Measurements from ENCODE around the gene CTNNA3. TPM values are rescaled to one million over a fixed set of nuclear protein-coding genes. Genes with fewer than 3 reads are reported as not detected.

Gene CTNNA3
- total and polyA plus RNA-seq, 2 donors (not counting 3 experiments of a cell fraction or from before 2014, with no cell fraction given), result not detected

DNA sequence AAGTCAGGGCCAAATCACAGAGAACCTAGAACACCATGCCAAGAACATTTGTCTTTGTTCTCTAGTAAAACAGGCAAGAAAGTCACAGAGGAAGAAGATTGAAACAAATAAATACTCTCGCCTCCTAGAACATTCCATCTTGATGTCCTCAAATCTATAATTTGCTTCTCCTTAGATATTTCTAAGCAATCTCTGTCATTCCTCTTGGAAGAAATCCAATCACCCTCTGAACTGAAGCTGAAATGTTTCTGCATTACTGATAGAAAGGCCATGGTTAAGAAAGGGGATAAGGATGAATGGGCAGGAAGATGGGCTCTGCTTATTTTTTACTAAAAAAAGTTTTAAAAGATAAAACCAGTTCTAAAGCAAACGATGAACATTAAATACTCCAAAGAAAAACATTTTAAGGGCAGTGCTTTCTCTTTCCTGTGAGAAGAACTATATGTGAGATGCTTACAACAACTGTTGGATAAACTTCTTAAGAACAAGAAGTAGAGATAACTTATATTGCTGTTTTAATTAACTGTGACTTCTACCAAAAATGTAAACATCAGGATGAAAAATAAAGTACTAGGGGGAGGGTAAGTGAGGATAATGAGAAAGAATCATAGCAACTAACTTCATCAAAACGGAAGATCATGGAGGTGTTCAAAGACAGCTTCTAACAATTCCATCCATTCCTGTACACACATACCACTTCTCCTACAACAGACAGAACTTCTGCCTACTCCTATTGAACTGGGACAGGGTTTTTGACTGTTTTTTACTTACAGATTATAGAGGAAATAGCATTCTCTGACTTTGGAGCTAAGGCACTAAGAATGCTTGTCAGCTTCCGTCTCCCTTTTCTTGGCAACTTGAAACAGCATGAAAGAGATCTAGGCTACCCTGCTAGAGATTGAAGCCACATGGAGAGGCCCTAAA, 923.2 kb downstream of the CTNNA3 start:
- intact Hi-C loops (cut with micrococcal nuclease) (no loop called here), dilution Hi-C loops (cut with MboI; ENCODE audit: extremely low pct_ligation_motif_present, low sequenced_read_pairs) (no loop called here)
- ChIA-PET CTCF (no interaction called here), POLR2A (no interaction called here)
- Histone ChIP-seq H3K27ac (ENCODE audit: insufficient read depth, low read depth, low read length) (no peak overlapping the region), H3K4me1 (ENCODE audit: control insufficient read depth, extremely low read depth, insufficient read depth, low read length) (no peaks in the 10 kb centered on the region), H3K9me3 (replicated peaks; ENCODE audit: control insufficient read depth, insufficient read depth, low read length) (no peaks in the 10 kb centered on the region), H3K4me3 (replicated peaks in 1 of 3; ENCODE audit: insufficient read depth in 1 of 3, low read depth in 1 of 3, low read length in 3 of 3) (no peak overlapping the region), H3K4me2 (ENCODE audit: insufficient read depth, low read length) (no peak overlapping the region), H4K20me1 (replicated peaks; ENCODE audit: control insufficient read depth, extremely low read depth, insufficient read depth, low read length) (no peaks in the 10 kb centered on the region), H3K36me3 (ENCODE audit: control insufficient read depth in 2 of 2, extremely low read depth in 1 of 2, insufficient read depth in 2 of 2, low read length in 2 of 2) (no peaks in the 10 kb centered on the region), H2AFZ (ENCODE audit: low read depth, low read length) (no peak overlapping the region), H3K9ac (replicated peaks; ENCODE audit: extremely low read depth, insufficient read depth, low read length) (no peak overlapping the region), H3K79me2 (ENCODE audit: control insufficient read depth, insufficient read depth, low read length) (no peaks in the 10 kb centered on the region), H3K9me1 (replicated peaks; ENCODE audit: control insufficient read depth, extremely low read depth, insufficient read depth, low read length) (no peaks in the 10 kb centered on the region), H3K27me3 (ENCODE audit: control insufficient read depth in 2 of 2, insufficient read depth in 2 of 2, low read length in 2 of 2) (no peaks in the 10 kb centered on the region)
- DNase-seq (ENCODE audit: low read depth, low spot score), result no peak
- no peak for TF ChIP-seq GATA2 (IDR thresholded peaks at IDR 0.05; ENCODE audit: insufficient read depth, insufficient read length, low read depth, low read length)
- no peak for TF ChIP-seq MYC (IDR thresholded peaks at IDR 0.05; ENCODE audit: low read depth, low read length)
- FAIRE-seq, result no peak
- BruUV-seq (replicated peaks), result no TSS peak

DNA sequence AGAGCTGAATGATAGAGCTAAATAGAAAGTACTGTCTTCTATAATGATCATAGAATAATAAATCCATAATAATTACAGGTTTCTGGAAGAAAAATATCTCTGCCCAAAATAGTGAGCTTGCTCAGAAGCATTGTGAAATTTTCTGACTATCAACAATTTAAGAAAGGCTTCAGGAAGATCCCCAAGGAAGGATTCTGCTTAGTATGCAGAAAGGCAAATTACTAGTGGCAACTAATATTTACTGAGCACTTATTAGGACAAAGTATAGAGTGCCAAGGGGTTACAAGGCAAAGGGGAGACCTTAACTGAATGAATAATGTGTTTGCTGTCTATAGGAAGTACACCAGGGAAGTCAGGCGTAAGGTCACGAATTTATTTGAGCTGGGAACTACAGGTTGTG, 928.3 kb downstream of the CTNNA3 start:
- Histone ChIP-seq H3K36me3 (ENCODE audit: control insufficient read depth in 2 of 2, extremely low read depth in 1 of 2, insufficient read depth in 2 of 2, low read length in 2 of 2) (no peaks in the 10 kb centered on the region), H3K27ac (ENCODE audit: insufficient read depth, low read depth, low read length) (no peak overlapping the region), H3K4me2 (ENCODE audit: insufficient read depth, low read length) (no peak overlapping the region), H3K9me1 (replicated peaks; ENCODE audit: control insufficient read depth, extremely low read depth, insufficient read depth, low read length) (no peaks in the 10 kb centered on the region), H3K79me2 (ENCODE audit: control insufficient read depth, insufficient read depth, low read length) (no peaks in the 10 kb centered on the region), H3K9ac (replicated peaks; ENCODE audit: extremely low read depth, insufficient read depth, low read length) (no peak overlapping the region), H3K27me3 (ENCODE audit: control insufficient read depth in 2 of 2, insufficient read depth in 2 of 2, low read length in 2 of 2) (no peaks in the 10 kb centered on the region), H3K4me1 (ENCODE audit: control insufficient read depth, extremely low read depth, insufficient read depth, low read length) (no peaks in the 10 kb centered on the region), H3K9me3 (replicated peaks; ENCODE audit: control insufficient read depth, insufficient read depth, low read length) (no peaks in the 10 kb centered on the region), H2AFZ (ENCODE audit: low read depth, low read length) (no peak overlapping the region), H3K4me3 (replicated peaks in 1 of 3; ENCODE audit: insufficient read depth in 1 of 3, low read depth in 1 of 3, low read length in 3 of 3) (no peak overlapping the region), H4K20me1 (replicated peaks; ENCODE audit: control insufficient read depth, extremely low read depth, insufficient read depth, low read length) (no peaks in the 10 kb centered on the region)
- dilution Hi-C loops (cut with MboI; ENCODE audit: extremely low pct_ligation_motif_present, low sequenced_read_pairs) (no loop called here), intact Hi-C loops (cut with micrococcal nuclease) (no loop called here)
- DNase-seq (ENCODE audit: low read depth, low spot score), result no peak
- TF ChIP-seq, protein P1, sequence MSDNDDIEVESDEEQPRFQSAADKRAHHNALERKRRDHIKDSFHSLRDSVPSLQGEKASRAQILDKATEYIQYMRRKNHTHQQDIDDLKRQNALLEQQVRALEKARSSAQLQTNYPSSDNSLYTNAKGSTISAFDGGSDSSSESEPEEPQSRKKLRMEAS (IDR thresholded peaks at IDR 0.05; ENCODE audit: insufficient read depth, insufficient read length), result no peak
- no peak for TF ChIP-seq JUN (IDR thresholded peaks at IDR 0.05; ENCODE audit: borderline replicate concordance, insufficient read depth, insufficient read length, low read depth)
- TF ChIP-seq POLR2A (IDR thresholded peaks at IDR 0.05; ENCODE audit: low read depth, low read length), result no peak
- TF ChIP-seq EZH2 (IDR thresholded peaks at IDR 0.05; ENCODE audit: borderline replicate concordance, low read depth, low read length, severe bottlenecking), result no peak
- TF ChIP-seq POLR2AphosphoS5 (IDR thresholded peaks at IDR 0.05; ENCODE audit: insufficient read depth, low read depth, low read length), result no peak
- TF ChIP-seq, protein P2, sequence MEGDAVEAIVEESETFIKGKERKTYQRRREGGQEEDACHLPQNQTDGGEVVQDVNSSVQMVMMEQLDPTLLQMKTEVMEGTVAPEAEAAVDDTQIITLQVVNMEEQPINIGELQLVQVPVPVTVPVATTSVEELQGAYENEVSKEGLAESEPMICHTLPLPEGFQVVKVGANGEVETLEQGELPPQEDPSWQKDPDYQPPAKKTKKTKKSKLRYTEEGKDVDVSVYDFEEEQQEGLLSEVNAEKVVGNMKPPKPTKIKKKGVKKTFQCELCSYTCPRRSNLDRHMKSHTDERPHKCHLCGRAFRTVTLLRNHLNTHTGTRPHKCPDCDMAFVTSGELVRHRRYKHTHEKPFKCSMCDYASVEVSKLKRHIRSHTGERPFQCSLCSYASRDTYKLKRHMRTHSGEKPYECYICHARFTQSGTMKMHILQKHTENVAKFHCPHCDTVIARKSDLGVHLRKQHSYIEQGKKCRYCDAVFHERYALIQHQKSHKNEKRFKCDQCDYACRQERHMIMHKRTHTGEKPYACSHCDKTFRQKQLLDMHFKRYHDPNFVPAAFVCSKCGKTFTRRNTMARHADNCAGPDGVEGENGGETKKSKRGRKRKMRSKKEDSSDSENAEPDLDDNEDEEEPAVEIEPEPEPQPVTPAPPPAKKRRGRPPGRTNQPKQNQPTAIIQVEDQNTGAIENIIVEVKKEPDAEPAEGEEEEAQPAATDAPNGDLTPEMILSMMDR (IDR thresholded peaks at IDR 0.05; ENCODE audit: extremely low read depth in 1 of 2, insufficient read depth in 1 of 2, low read depth in 1 of 2, low read length in 2 of 2), result no peak
- no peak for TF ChIP-seq GATA2 (IDR thresholded peaks at IDR 0.05; ENCODE audit: insufficient read depth, insufficient read length, low read depth, low read length)
- no peak for TF ChIP-seq MYC (IDR thresholded peaks at IDR 0.05; ENCODE audit: low read depth, low read length)
- FAIRE-seq, result no peak
- POLR2A ChIA-PET, result no interaction called here
- CTCF ChIA-PET, result no interaction called here
- BruUV-seq (replicated peaks), result no TSS peak
